PFSK-1 (cell line): Measurements from ENCODE around the gene PKD1L1.

Experiments
- POLR2AphosphoS5 ChIP-seq: IDR thresholded peaks from 2 replicates; pipeline ENCODE4 v1.6.1; 2012; ENCODE audit warnings: low read depth, mild to moderate bottlenecking, control low read depth, low read length, moderate library complexity
- REST ChIP-seq, 2 experiments: IDR thresholded peaks; 2 replicates each; pipeline versions ENCODE4 v1.6.1 to v1.8.0; 2011 to 2012; ENCODE audit warnings: low read depth in 2 of 2, low read length in 2 of 2, control low read depth in 1 of 2, inconsistent platforms in 1 of 2, mild to moderate bottlenecking in 1 of 2, moderate library complexity in 1 of 2; ENCODE audit not compliant: insufficient read depth in 1 of 2
- SIN3A ChIP-seq: IDR thresholded peaks from 2 replicates; pipeline ENCODE4 v1.6.1; 2012; ENCODE audit warnings: mild to moderate bottlenecking, low read length, moderate library complexity, borderline replicate concordance; ENCODE audit not compliant: insufficient read depth

- no peak for TF ChIP-seq POLR2AphosphoS5
- no peak for TF ChIP-seq REST (IDR thresholded peaks at IDR 0.05; ENCODE audit: insufficient read depth in 1 of 2, low read depth in 2 of 2, low read length in 2 of 2)
- TF ChIP-seq SIN3A: no peak
These were observed 213.3 kb downstream of the PKD1L1 start for GRCh38 chr7:47734949-47735291.
